Activated naive CD4-positive, alpha-beta T cell treated with anti-CD3 and anti-CD28 coated beads, Interleukin-2, amount 50 U/mL, for 16 hours (primary cell): ENCODE results near the gene UNC5B.

ENCODE experiments used
- DNase-seq: peaks from one replicate; pipeline ENCODE4 v3.0.0-alpha.2; 2020

Gene UNC5B

GRCh38 chr10:71212318-71213126 lies at the start of gene UNC5B:
UNC5B (plus strand) TSS chr10:71212570; CDS start chr10:71212986, 416 bp downstream.
- DNase-seq: peak; percentile 69

- DNase-seq: no peak
These were observed 38.9 kb upstream of the UNC5B start for GRCh38 chr10:71173466-71173865.

- no peak for DNase-seq
These were observed 35.7 kb upstream of the UNC5B start for GRCh38 chr10:71176661-71177060.

- DNase-seq: no peak
These were observed 34.6 kb upstream of the UNC5B start for GRCh38 chr10:71177651-71178199.

- DNase-seq: no peak
These were observed 33.5 kb upstream of the UNC5B start for GRCh38 chr10:71178880-71179279.

GRCh38 chr10:71179382-71179781 lies 33.0 kb upstream of the UNC5B start:
- DNase-seq: no peak

GRCh38 chr10:71184421-71184820 lies 27.9 kb upstream of the UNC5B start:
- DNase-seq: no peak

GRCh38 chr10:71185209-71185608 lies 27.2 kb upstream of the UNC5B start:
- DNase-seq: no peak

- no peak for DNase-seq
These were observed 25.2 kb upstream of the UNC5B start for GRCh38 chr10:71187197-71187596.

- no peak for DNase-seq
These were observed 24.8 kb upstream of the UNC5B start for GRCh38 chr10:71187600-71187999.

- no peak for DNase-seq
These were observed 24.2 kb upstream of the UNC5B start for GRCh38 chr10:71188201-71188600.

GRCh38 chr10:71191019-71191418 lies 21.4 kb upstream of the UNC5B start:
- no peak for DNase-seq

- DNase-seq: no peak
These were observed 20.8 kb upstream of the UNC5B start for GRCh38 chr10:71191551-71192076.

GRCh38 chr10:71193516-71193915 lies 18.9 kb upstream of the UNC5B start:
- no peak for DNase-seq

- DNase-seq: no peak
These were observed 14.4 kb upstream of the UNC5B start for GRCh38 chr10:71197955-71198354.

GRCh38 chr10:71201849-71202248 lies 10.5 kb upstream of the UNC5B start:
- DNase-seq: no peak

- DNase-seq: no peak
These were observed 10.1 kb upstream of the UNC5B start for GRCh38 chr10:71202314-71202713.

- DNase-seq: no peak
These were observed 9.2 kb upstream of the UNC5B start for GRCh38 chr10:71203124-71203523.

- DNase-seq: no peak
These were observed 8.7 kb upstream of the UNC5B start for GRCh38 chr10:71203716-71204115.

- no peak for DNase-seq
These were observed 7.6 kb upstream of the UNC5B start for GRCh38 chr10:71204746-71205145.

- DNase-seq: no peak
These were observed 6.9 kb upstream of the UNC5B start for GRCh38 chr10:71205468-71205867.

- no peak for DNase-seq
These were observed 5.5 kb upstream of the UNC5B start for GRCh38 chr10:71206911-71207310.

- no peak for DNase-seq
These were observed 4.8 kb upstream of the UNC5B start for GRCh38 chr10:71207578-71207977.

- DNase-seq: no peak
These were observed 3.0 kb upstream of the UNC5B start for GRCh38 chr10:71209352-71209715.
